Measurements from ENCODE around the gene PIGP. TPM values are rescaled to one million over a fixed set of nuclear protein-coding genes. Genes with fewer than 3 reads are reported as not detected.
A peak's percentile ranks its signal among the peaks of the same experiment; 100 is the strongest.

The PIGP gene
- total and polyA plus RNA-seq, 2 of the 13 experiments (the other 11 are each of a cell fraction or from before 2014, with no cell fraction given), result 14.8 to 33.4 TPM

GRCh38 chr21:37082856-37083528, 10.1 kb upstream of the PIGP start (continued):
- peak; percentile 75; the same call in 1 of the 2 replicates for TF ChIP-seq ATF2 (CRISPR knock-in tag; IDR thresholded peaks at IDR 0.05)
- peak; percentile 94 for TF ChIP-seq HMG20B (CRISPR knock-in tag; conservative IDR thresholded peaks at IDR 0.05)
- TF ChIP-seq ZNF335 (CRISPR knock-in tag; IDR thresholded peaks at IDR 0.05), result no peak
- TF ChIP-seq ATF5 (CRISPR knock-in tag; IDR thresholded peaks at IDR 0.05; ENCODE audit: low read depth), result no peak
- TF ChIP-seq, protein P1, sequence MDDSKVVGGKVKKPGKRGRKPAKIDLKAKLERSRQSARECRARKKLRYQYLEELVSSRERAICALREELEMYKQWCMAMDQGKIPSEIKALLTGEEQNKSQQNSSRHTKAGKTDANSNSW (CRISPR knock-in tag; IDR thresholded peaks at IDR 0.05; ENCODE audit: borderline replicate concordance), result no peak
- TF ChIP-seq, protein P2, sequence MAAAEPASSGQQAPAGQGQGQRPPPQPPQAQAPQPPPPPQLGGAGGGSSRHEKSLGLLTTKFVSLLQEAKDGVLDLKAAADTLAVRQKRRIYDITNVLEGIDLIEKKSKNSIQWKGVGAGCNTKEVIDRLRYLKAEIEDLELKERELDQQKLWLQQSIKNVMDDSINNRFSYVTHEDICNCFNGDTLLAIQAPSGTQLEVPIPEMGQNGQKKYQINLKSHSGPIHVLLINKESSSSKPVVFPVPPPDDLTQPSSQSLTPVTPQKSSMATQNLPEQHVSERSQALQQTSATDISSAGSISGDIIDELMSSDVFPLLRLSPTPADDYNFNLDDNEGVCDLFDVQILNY (CRISPR knock-in tag; conservative IDR thresholded peaks at IDR 0.05), result no peak
- TF ChIP-seq ELF1 (CRISPR knock-in tag; IDR thresholded peaks at IDR 0.05), result peak; percentile 40; the same call in 1 of the 2 replicates
- TF ChIP-seq ZNF317 (CRISPR knock-in tag; IDR thresholded peaks at IDR 0.05), result no peak
- no peak; the same call in none of the 2 replicates for TF ChIP-seq SMC3 (IDR thresholded peaks at IDR 0.05; ENCODE audit: low read length)
- TF ChIP-seq ZEB1 (IDR thresholded peaks at IDR 0.05; ENCODE audit: insufficient replicate concordance, low read depth), result peak; percentile 39
- TF ChIP-seq ZBTB10 (CRISPR knock-in tag; IDR thresholded peaks at IDR 0.05; ENCODE audit: borderline replicate concordance), result no peak
- no peak for TF ChIP-seq CAMTA2 (CRISPR knock-in tag; IDR thresholded peaks at IDR 0.05; ENCODE audit: borderline replicate concordance)
- no peak for TF ChIP-seq NBN (conservative IDR thresholded peaks at IDR 0.05)
- TF ChIP-seq ZNF235 (CRISPR knock-in tag; IDR thresholded peaks at IDR 0.05; ENCODE audit: borderline replicate concordance), result no peak
- TF ChIP-seq, protein P3, sequence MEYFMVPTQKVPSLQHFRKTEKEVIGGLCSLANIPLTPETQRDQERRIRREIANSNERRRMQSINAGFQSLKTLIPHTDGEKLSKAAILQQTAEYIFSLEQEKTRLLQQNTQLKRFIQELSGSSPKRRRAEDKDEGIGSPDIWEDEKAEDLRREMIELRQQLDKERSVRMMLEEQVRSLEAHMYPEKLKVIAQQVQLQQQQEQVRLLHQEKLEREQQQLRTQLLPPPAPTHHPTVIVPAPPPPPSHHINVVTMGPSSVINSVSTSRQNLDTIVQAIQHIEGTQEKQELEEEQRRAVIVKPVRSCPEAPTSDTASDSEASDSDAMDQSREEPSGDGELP (IDR thresholded peaks at IDR 0.05; ENCODE audit: borderline replicate concordance, low read depth), result peak; percentile 85
- TF ChIP-seq JUND (CRISPR knock-in tag; IDR thresholded peaks at IDR 0.05), result no peak
- TF ChIP-seq PBX2 (CRISPR knock-in tag; IDR thresholded peaks at IDR 0.05), result no peak
- TF ChIP-seq, protein P4, sequence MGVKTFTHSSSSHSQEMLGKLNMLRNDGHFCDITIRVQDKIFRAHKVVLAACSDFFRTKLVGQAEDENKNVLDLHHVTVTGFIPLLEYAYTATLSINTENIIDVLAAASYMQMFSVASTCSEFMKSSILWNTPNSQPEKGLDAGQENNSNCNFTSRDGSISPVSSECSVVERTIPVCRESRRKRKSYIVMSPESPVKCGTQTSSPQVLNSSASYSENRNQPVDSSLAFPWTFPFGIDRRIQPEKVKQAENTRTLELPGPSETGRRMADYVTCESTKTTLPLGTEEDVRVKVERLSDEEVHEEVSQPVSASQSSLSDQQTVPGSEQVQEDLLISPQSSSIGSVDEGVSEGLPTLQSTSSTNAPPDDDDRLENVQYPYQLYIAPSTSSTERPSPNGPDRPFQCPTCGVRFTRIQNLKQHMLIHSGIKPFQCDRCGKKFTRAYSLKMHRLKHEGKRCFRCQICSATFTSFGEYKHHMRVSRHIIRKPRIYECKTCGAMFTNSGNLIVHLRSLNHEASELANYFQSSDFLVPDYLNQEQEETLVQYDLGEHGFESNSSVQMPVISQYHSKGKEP (CRISPR knock-in tag; IDR thresholded peaks at IDR 0.05), result no peak
- TF ChIP-seq MEIS2 (CRISPR knock-in tag; IDR thresholded peaks at IDR 0.05), result peak; percentile 83
- TF ChIP-seq LCORL (IDR thresholded peaks at IDR 0.05), result no peak
- TF ChIP-seq LCORL (CRISPR knock-in tag; IDR thresholded peaks at IDR 0.05), result peak; percentile 62; the same call in 1 of the 2 replicates
